Measurements from ENCODE around the gene UFD1. TPM values are rescaled to one million over a fixed set of nuclear protein-coding genes. Genes with fewer than 3 reads are reported as not detected.

The UFD1 gene
- total and polyA plus RNA-seq, 9 of the 15 experiments (the other 6 are each of a cell fraction or from before 2014, with no cell fraction given) = 238 to 645 (median 363) TPM

GRCh38 chr22:19453718-19454117, 25.3 kb downstream of the UFD1 start (continued):
- no peak for TF ChIP-seq ZNF764 (CRISPR knock-in tag; IDR thresholded peaks at IDR 0.05; ENCODE audit: low read depth)
- no peak for TF ChIP-seq MXI1 (IDR thresholded peaks at IDR 0.05; ENCODE audit: low read depth, low read length)
- TF ChIP-seq ZNF124 (CRISPR knock-in tag; IDR thresholded peaks at IDR 0.05) = no peak
- no peak for TF ChIP-seq NCOA4 (IDR thresholded peaks at IDR 0.05; ENCODE audit: partially characterized antibody)
- no peak for TF ChIP-seq NFE2L1 (tag; IDR thresholded peaks at IDR 0.05; ENCODE audit: borderline replicate concordance, low read depth)
- TF ChIP-seq NFIX (CRISPR knock-in tag; IDR thresholded peaks at IDR 0.05; ENCODE audit: low read depth) = no peak
- TF ChIP-seq, protein P1, sequence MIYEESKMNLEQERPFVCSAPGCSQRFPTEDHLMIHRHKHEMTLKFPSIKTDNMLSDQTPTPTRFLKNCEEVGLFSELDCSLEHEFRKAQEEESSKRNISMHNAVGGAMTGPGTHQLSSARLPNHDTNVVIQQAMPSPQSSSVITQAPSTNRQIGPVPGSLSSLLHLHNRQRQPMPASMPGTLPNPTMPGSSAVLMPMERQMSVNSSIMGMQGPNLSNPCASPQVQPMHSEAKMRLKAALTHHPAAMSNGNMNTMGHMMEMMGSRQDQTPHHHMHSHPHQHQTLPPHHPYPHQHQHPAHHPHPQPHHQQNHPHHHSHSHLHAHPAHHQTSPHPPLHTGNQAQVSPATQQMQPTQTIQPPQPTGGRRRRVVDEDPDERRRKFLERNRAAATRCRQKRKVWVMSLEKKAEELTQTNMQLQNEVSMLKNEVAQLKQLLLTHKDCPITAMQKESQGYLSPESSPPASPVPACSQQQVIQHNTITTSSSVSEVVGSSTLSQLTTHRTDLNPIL (CRISPR knock-in tag; IDR thresholded peaks at IDR 0.05) = no peak
- no peak for TF ChIP-seq MCM2 (IDR thresholded peaks at IDR 0.05; ENCODE audit: low read depth)
- TF ChIP-seq TOE1 (IDR thresholded peaks at IDR 0.05; ENCODE audit: borderline replicate concordance) = no peak
- peak; percentile 83; the same call in 1 of the 2 replicates for TF ChIP-seq TOE1 (CRISPR knock-in tag; IDR thresholded peaks at IDR 0.05; ENCODE audit: borderline replicate concordance, low read depth)
- TF ChIP-seq KDM5B (IDR thresholded peaks at IDR 0.05; ENCODE audit: insufficient replicate concordance, low read depth, low read length) = no peak
- TF ChIP-seq MTA1 (IDR thresholded peaks at IDR 0.05; ENCODE audit: borderline replicate concordance) = no peak
- no peak for TF ChIP-seq FOSL1 (tag; conservative IDR thresholded peaks at IDR 0.05)
- TF ChIP-seq MBD1 (CRISPR knock-in tag; IDR thresholded peaks at IDR 0.05) = no peak
- no peak for TF ChIP-seq CSDE1 (IDR thresholded peaks at IDR 0.05)
- no peak for TF ChIP-seq ZNF324 (CRISPR knock-in tag; IDR thresholded peaks at IDR 0.05)
- TF ChIP-seq ETS2 (tag; IDR thresholded peaks at IDR 0.05; ENCODE audit: borderline replicate concordance, poor library complexity, severe bottlenecking) = no peak
- TF ChIP-seq NFATC3 (IDR thresholded peaks at IDR 0.05) = no peak
- no peak for TF ChIP-seq SLC30A9 (CRISPR knock-in tag; IDR thresholded peaks at IDR 0.05)
- no peak for TF ChIP-seq E4F1 (CRISPR knock-in tag; IDR thresholded peaks at IDR 0.05; ENCODE audit: borderline replicate concordance)
